ENCODE results near the gene ARHGAP15.

DNA sequence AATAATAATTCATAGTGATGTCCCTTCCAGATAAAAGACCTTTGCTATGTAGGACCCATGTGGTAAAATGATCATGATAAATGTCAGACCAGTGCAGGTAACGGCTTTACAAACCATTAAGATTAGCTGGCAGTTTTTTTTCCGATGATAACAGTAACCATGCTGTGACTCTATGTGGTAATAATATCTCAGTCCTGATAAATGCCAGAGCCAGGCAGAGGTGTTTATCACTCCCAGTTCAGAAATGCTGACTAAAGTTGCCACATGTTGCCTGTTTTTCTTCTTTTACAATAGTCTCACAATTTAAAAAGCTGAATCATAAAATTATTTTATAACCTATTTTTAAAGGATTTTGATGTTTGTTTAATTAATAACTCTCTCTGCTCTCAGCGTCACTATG is 565.1 kb downstream of the ARHGAP15 start:
- no peak for TF ChIP-seq EZH2 (IDR thresholded peaks at IDR 0.05; ENCODE audit: insufficient read depth, low read length)
- TF ChIP-seq, protein P1, sequence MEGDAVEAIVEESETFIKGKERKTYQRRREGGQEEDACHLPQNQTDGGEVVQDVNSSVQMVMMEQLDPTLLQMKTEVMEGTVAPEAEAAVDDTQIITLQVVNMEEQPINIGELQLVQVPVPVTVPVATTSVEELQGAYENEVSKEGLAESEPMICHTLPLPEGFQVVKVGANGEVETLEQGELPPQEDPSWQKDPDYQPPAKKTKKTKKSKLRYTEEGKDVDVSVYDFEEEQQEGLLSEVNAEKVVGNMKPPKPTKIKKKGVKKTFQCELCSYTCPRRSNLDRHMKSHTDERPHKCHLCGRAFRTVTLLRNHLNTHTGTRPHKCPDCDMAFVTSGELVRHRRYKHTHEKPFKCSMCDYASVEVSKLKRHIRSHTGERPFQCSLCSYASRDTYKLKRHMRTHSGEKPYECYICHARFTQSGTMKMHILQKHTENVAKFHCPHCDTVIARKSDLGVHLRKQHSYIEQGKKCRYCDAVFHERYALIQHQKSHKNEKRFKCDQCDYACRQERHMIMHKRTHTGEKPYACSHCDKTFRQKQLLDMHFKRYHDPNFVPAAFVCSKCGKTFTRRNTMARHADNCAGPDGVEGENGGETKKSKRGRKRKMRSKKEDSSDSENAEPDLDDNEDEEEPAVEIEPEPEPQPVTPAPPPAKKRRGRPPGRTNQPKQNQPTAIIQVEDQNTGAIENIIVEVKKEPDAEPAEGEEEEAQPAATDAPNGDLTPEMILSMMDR (IDR thresholded peaks at IDR 0.05; ENCODE audit: insufficient read depth, low read depth, low read length): no peak
